Central memory CD4-positive, alpha-beta T cell (primary cell): Measurements from ENCODE around the gene BOC.
"Not testable (repeated sequence)": the region's sequence is repeated elsewhere in the genome, so short reads cannot be mapped to it uniquely, and the experiment has no call there.

Experiments used
- DNase-seq: peaks from one replicate; pipeline ENCODE4 v3.0.0; 2022
- total RNA-seq, 3 experiments: gene quantifications; one replicate each; lab custom pipeline; 2026; lab: John Stamatoyannopoulos, UW

The BOC gene
- 0 reads per million in 3 experiments for total RNA-seq

- DNase-seq, result no peak
These were observed at the start of gene BOC for GRCh38 chr3:113211330-113212149. TSS of gene BOC (plus strand) at chr3:113211557. CDS start at chr3:113249803, 38,246 bp downstream.

- DNase-seq, result no peak
These were observed 49.7 kb upstream of the BOC start for GRCh38 chr3:113161661-113162060.

- DNase-seq, result no peak
These were observed 48.2 kb upstream of the BOC start for GRCh38 chr3:113163152-113163551.

GRCh38 chr3:113165841-113166240, 45.5 kb upstream of the BOC start:
- DNase-seq, result no peak

- no peak for DNase-seq
These were observed 45.0 kb upstream of the BOC start for GRCh38 chr3:113166357-113166718.

GRCh38 chr3:113166719-113167492, 44.5 kb upstream of the BOC start:
- DNase-seq, result no peak

- DNase-seq, result no peak
These were observed 43.2 kb upstream of the BOC start for GRCh38 chr3:113167825-113168801.

- no peak for DNase-seq
These were observed 41.4 kb upstream of the BOC start for GRCh38 chr3:113169891-113170452.

- DNase-seq, result no peak
These were observed 40.6 kb upstream of the BOC start for GRCh38 chr3:113170771-113171170.

- DNase-seq, result not testable (repeated sequence)
These were observed 39.6 kb upstream of the BOC start for GRCh38 chr3:113171675-113172300.

GRCh38 chr3:113173102-113173501, 38.3 kb upstream of the BOC start:
- DNase-seq, result no peak

GRCh38 chr3:113174304-113174703, 37.1 kb upstream of the BOC start:
- DNase-seq, result no peak

GRCh38 chr3:113174801-113175485, 36.4 kb upstream of the BOC start:
- DNase-seq, result no peak

- DNase-seq, result no peak
These were observed 33.8 kb upstream of the BOC start for GRCh38 chr3:113177526-113177925.

GRCh38 chr3:113179235-113179824, 32.0 kb upstream of the BOC start:
- no peak for DNase-seq

GRCh38 chr3:113183748-113184661, 27.4 kb upstream of the BOC start:
- DNase-seq, result no peak

- no peak for DNase-seq
These were observed 26.0 kb upstream of the BOC start for GRCh38 chr3:113185194-113185835.

- no peak for DNase-seq
These were observed 24.8 kb upstream of the BOC start for GRCh38 chr3:113186566-113186965.

GRCh38 chr3:113193288-113193687, 18.1 kb upstream of the BOC start:
- DNase-seq, result no peak
